NOMO-1 (cell line): ENCODE results near the gene PIGV.
"Not testable (repeated sequence)": the region's sequence is repeated elsewhere in the genome, so short reads cannot be mapped to it uniquely, and the experiment has no call there.

ENCODE experiments used
- DNase-seq, 2 experiments: peaks; one replicate each; lab custom pipeline; 2025; ENCODE audit not compliant: unreplicated experiment in 2 of 2; lab: John Stamatoyannopoulos, UW

Gene PIGV

GRCh38 chr1:26829184-26829911 lies 41.6 kb downstream of the PIGV start:
- no peak for DNase-seq

- DNase-seq = no peak
Observed at GRCh38 chr1:26831059-26831458, 43.3 kb downstream of the PIGV start.

GRCh38 chr1:26831546-26832248 lies 43.9 kb downstream of the PIGV start:
- no peak for DNase-seq

- no peak for DNase-seq
Observed at GRCh38 chr1:26832249-26832960, 44.7 kb downstream of the PIGV start.

- DNase-seq = no peak
Observed at GRCh38 chr1:26833432-26834405, 46.0 kb downstream of the PIGV start.

- DNase-seq = not testable (repeated sequence)
Observed at GRCh38 chr1:26837665-26838064, 49.9 kb downstream of the PIGV start.

- DNase-seq = no peak
Observed at GRCh38 chr1:26838474-26839338, 51.0 kb downstream of the PIGV start.

- no peak for DNase-seq
Observed at GRCh38 chr1:26839339-26839722, 51.6 kb downstream of the PIGV start.

- no peak for DNase-seq
Observed at GRCh38 chr1:26839779-26840178, 52.0 kb downstream of the PIGV start.

- no peak for DNase-seq
Observed at GRCh38 chr1:26844424-26845196, 56.9 kb downstream of the PIGV start.

GRCh38 chr1:26847826-26848225 lies 60.1 kb downstream of the PIGV start:
- not testable (repeated sequence) for DNase-seq
